IPS-18c (cell line): Measurements from ENCODE around the gene RTBDN.
"Not testable (repeated sequence)": the region's sequence is repeated elsewhere in the genome, so short reads cannot be mapped to it uniquely, and the experiment has no call there.

ENCODE experiments used
- H3K4me3 ChIP-seq: 2 replicates; pipeline ENCODE4 v1.7.0; 2013; ENCODE audit warnings: low read depth, mild to moderate bottlenecking, low read length, moderate library complexity; ENCODE audit not compliant: insufficient read depth
- H3K9me3 ChIP-seq: one replicate; pipeline ENCODE4 v1.6.1; 2013; ENCODE audit warnings: mild to moderate bottlenecking, low read length, moderate library complexity; ENCODE audit not compliant: control insufficient read depth, insufficient read depth

RTBDN gene

GRCh38 chr19:12799742-12800465 lies 34.5 kb downstream of the RTBDN start:
- peak overlapping the region; percentile 98; the same call in 1 of the 2 replicates for H3K4me3 ChIP-seq
- H3K9me3 ChIP-seq, result no peaks in the 10 kb centered on the region

- H3K9me3 ChIP-seq, H3K4me3 ChIP-seq: not testable (repeated sequence)
Observed at GRCh38 chr19:12797607-12798006, 36.8 kb downstream of the RTBDN start.

- Histone ChIP-seq H3K9me3 (no peaks in the 10 kb centered on the region), H3K4me3 (no peak overlapping the region)
Observed at GRCh38 chr19:12797141-12797587, 37.2 kb downstream of the RTBDN start.

GRCh38 chr19:12796146-12797071 lies 38.0 kb downstream of the RTBDN start:
- H3K4me3 ChIP-seq, result no peak overlapping the region

GRCh38 chr19:12794971-12795381 lies 39.4 kb downstream of the RTBDN start:
- Histone ChIP-seq H3K9me3 (no peaks in the 10 kb centered on the region), H3K4me3 (no peak overlapping the region)

More at GRCh38 chr19:12796146-12797071, 38.0 kb downstream of the RTBDN start:
- H3K9me3 ChIP-seq, result no peaks in the 10 kb centered on the region

- Histone ChIP-seq H3K9me3 (no peaks in the 10 kb centered on the region), H3K4me3 (peak overlapping the region; percentile 61; the same call in 1 of the 2 replicates)
Observed at GRCh38 chr19:12794196-12794941, 40.0 kb downstream of the RTBDN start.

- Histone ChIP-seq H3K4me3 (peak overlapping the region; percentile 61), H3K9me3 (no peaks in the 10 kb centered on the region)
Observed at GRCh38 chr19:12793290-12794195, 40.8 kb downstream of the RTBDN start.

GRCh38 chr19:12792853-12793289 lies 41.5 kb downstream of the RTBDN start:
- peak overlapping the region; percentile 61 for H3K4me3 ChIP-seq

GRCh38 chr19:12792051-12792852 lies 42.1 kb downstream of the RTBDN start:
- Histone ChIP-seq H3K9me3 (no peaks in the 10 kb centered on the region), H3K4me3 (peak overlapping the region; percentile 61)

More at GRCh38 chr19:12792853-12793289, 41.5 kb downstream of the RTBDN start:
- no peaks in the 10 kb centered on the region for H3K9me3 ChIP-seq

- peak within 1 kb of the TSS; percentile 61 for H3K4me3 ChIP-seq
- no peaks in the 10 kb centered on the region for H3K9me3 ChIP-seq
Observed at GRCh38 chr19:12791345-12792050, 42.9 kb downstream of the RTBDN start, which contains the start of gene JUNB. JUNB (plus strand) TSS chr19:12791486; CDS start chr19:12791772, 286 bp downstream.

GRCh38 chr19:12790628-12791344 lies 43.6 kb downstream of the RTBDN start:
- no peaks in the 10 kb centered on the region for H3K9me3 ChIP-seq
- H3K4me3 ChIP-seq, result peak overlapping the region; percentile 61

GRCh38 chr19:12789904-12790619 lies 44.3 kb downstream of the RTBDN start:
- no peaks in the 10 kb centered on the region for H3K9me3 ChIP-seq
- H3K4me3 ChIP-seq, result peak overlapping the region; percentile 61

GRCh38 chr19:12789098-12789903 lies 45.1 kb downstream of the RTBDN start:
- Histone ChIP-seq H3K4me3 (peak overlapping the region; percentile 61), H3K9me3 (no peaks in the 10 kb centered on the region)
